Amniotic stem cell (primary cell): ENCODE results near the gene PSTPIP1.

ENCODE experiments used
- DNase-seq: peaks from one replicate; lab custom pipeline; 2025; lab: John Stamatoyannopoulos, UW

The PSTPIP1 gene

GRCh38 chr15:76998663-76999285 is 3.8 kb downstream of the PSTPIP1 start:
- no peak for DNase-seq

DNA sequence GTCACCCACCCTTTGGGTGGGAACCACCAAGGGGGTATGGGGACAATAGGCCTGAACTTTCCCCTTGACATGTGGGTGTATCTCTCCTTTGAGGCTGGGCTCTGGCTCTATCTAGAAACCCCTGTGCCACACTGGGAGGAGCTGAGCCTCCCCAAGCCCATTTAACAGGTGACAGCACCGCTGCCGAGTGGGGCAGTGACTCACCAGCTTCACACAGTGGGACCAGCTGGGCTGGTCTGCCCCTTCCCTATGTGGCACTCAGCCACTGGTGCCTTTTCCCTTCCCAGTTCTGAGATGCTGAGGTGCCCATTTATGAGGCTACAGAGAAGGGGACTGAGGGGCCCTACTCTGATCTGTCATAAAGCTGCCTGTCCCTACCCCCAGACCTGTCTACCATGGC is 5.1 kb downstream of the PSTPIP1 start:
- no peak for DNase-seq

GRCh38 chr15:77001351-77001750 is 6.4 kb downstream of the PSTPIP1 start:
- DNase-seq: no peak

DNA sequence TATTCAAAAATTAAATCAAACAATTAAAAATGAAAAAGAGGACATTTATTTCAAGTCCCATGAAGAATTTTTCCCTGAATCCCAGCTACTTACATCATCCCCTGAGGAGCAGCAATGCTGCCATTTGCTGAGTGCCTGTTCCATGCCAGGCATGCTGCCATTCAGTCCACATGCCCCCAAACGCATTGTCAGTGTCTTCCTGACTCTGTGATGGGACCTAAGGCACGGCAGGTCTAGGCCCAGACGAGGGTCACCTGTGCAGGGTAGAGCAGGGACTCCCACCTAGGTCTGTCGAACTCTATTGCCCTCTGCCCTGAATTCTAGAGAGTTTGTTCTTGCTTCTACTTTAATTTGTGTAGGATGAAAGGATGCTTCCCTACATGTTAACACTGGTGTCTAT is 7.0 kb downstream of the PSTPIP1 start:
- DNase-seq: no peak

DNA sequence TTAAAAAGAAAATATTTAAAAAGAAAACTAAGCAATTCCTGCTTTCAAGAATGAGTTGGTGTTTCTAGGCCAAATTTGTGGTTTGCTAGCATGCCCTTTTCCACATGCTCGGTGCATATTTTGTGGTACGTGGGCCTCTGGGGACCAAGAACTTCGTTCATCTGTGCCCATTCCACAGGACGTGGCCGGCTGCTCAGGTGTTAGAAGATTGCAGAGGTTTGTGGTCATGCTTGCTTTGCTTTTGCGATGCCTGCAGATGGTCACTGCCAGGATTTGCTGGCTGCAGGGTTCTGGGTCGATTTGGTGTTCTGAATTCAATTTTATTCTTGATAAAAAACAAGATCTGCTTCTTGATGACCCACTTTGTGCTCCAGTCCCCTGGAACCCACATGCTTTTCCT is 7.5 kb downstream of the PSTPIP1 start:
- no peak for DNase-seq

GRCh38 chr15:77002954-77003912 is 8.3 kb downstream of the PSTPIP1 start:
- DNase-seq: no peak

- DNase-seq: no peak
Observed at GRCh38 chr15:77004189-77004588, 9.3 kb downstream of the PSTPIP1 start.

DNA sequence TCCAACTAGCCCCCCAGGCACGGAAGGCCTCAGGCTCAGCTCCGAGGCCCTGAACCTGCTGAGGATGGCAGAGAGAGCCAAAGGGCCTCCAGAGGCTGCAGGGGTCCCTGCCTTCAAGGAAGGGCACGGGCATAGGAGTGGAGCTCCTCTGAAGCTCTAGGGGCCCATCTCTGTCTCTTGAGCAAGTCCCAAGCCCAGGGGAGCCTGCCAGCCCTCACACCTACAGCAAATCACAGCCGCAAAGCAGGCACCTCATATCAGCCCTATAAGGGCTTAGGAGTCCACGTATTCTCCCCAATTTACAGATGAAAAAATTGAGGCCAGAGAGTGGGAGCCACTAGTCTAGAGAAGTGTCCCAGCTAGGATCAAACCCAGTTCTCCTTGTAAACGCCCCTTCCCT is 14.2 kb downstream of the PSTPIP1 start:
- DNase-seq: no peak

- no peak for DNase-seq
Observed at GRCh38 chr15:77009646-77010311, 14.9 kb downstream of the PSTPIP1 start.

DNA sequence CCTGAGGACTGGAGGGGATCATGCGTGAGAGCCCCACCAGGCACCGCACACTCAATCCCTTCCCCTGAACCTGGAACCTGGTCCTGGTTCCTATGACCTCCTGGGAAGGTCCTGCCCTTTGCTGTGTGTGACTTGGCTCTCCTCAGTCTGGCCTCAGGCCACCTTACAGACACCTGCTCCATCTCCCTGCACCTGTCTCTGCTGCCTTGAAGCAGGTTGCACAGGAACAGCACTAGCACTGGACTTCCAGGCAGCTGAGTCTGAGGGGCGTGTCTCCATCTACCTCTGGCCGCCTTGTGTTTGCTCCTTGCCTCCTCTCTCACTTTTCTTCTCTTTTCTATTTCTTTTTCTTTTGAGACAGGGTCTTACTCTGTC is 15.4 kb downstream of the PSTPIP1 start:
- DNase-seq: no peak

- DNase-seq: no peak
Observed at GRCh38 chr15:77010857-77011256, 15.9 kb downstream of the PSTPIP1 start.

- DNase-seq: no peak
Observed at GRCh38 chr15:77012117-77012712, 17.3 kb downstream of the PSTPIP1 start.

- DNase-seq: no peak
Observed at GRCh38 chr15:77012868-77013267, 17.9 kb downstream of the PSTPIP1 start.

- no peak for DNase-seq
Observed at GRCh38 chr15:77013776-77014131, 18.8 kb downstream of the PSTPIP1 start.

GRCh38 chr15:77014132-77015081 is 19.5 kb downstream of the PSTPIP1 start:
- DNase-seq: no peak

- no peak for DNase-seq
Observed at GRCh38 chr15:77015646-77016320, 20.9 kb downstream of the PSTPIP1 start.

- no peak for DNase-seq
Observed at GRCh38 chr15:77016321-77016695, 21.4 kb downstream of the PSTPIP1 start.

GRCh38 chr15:77017091-77017660 is 22.2 kb downstream of the PSTPIP1 start:
- DNase-seq: no peak

DNA sequence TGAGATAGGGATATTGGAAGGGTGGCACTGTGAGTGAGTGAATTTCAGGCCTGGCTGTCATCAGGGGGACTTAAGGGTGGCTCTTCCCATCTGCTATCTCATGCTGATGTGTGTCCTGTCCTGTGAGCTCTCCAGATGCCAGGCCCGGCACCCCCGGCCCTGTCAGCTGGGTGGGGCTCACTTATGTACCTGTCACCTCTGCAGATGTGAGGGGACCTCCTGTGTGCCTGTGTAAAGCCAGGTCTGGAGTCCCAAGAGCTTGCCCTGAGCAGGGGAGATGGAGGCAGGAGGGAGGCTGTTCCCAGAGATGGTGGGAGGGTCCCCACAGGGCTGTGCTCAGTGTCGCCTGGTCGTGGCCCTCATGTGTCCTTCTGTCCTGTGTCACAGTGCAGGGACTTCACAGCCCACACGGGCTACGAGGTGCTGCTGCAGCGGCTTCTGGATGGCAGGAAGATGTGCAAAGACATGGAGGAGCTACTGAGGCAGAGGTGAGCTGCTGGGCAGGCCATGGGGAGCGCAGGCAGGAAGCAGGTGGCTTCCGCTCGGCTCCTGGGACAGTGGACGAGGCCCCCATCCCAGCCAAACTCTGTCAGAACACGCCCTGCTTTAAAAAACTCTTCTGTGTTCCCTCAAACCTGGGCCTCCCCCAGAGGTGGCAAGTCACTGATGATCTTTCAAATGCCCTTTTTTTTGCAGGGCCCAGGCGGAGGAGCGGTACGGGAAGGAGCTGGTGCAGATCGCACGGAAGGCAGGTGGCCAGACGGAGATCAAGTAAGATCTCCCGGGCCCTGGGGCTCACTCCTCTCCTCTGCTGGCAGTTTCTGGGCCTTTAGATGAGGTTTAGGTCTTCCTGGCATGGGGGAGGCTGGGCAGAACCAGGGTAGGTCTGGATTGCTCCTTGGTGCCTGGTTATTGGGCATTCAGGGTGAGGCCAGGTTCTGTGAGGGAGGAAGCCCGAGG is 23.1 kb downstream of the PSTPIP1 start:
- no peak for DNase-seq
